ENCODE results near the gene GRB2.

- TF ChIP-seq CTCF (IDR thresholded peaks at IDR 0.05; ENCODE audit: insufficient read depth, low read length, poor library complexity, severe bottlenecking) (no peak), EZH2phosphoT487 (conservative IDR thresholded peaks at IDR 0.05; ENCODE audit: low read length) (no peak)
These were observed 40.2 kb downstream of the GRB2 start for GRCh38 chr17:75365009-75365930.

Measured in SU-DHL-6 (cell line).